Glutamatergic neuron (in vitro differentiated cells): ENCODE results near the gene LCN10. TPM values are rescaled to one million over a fixed set of nuclear protein-coding genes. Genes with fewer than 3 reads are reported as not detected.

ENCODE experiments used
- DNase-seq: peaks from one replicate; pipeline ENCODE4 v3.0.0; 2022
- H3K27ac Mint-ChIP-seq: one replicate; pipeline ENCODE4 v1.8.0; 2020; ENCODE audit warnings: mild to moderate bottlenecking, mixed read lengths, inconsistent platforms; ENCODE audit not compliant: unreplicated experiment
- H3K27me3 Mint-ChIP-seq: one replicate; pipeline ENCODE4 v1.8.0; 2020; ENCODE audit warnings: mild to moderate bottlenecking, moderate library complexity, mixed read lengths, inconsistent platforms; ENCODE audit not compliant: unreplicated experiment
- H3K36me3 Mint-ChIP-seq: one replicate; pipeline ENCODE4 v1.8.0; 2020; ENCODE audit warnings: mild to moderate bottlenecking, mixed read lengths, inconsistent platforms; ENCODE audit not compliant: unreplicated experiment
- H3K4me1 Mint-ChIP-seq: one replicate; pipeline ENCODE4 v1.8.0; 2020; ENCODE audit warnings: mild to moderate bottlenecking, low read depth, mixed read lengths, inconsistent platforms; ENCODE audit not compliant: unreplicated experiment
- H3K4me3 Mint-ChIP-seq: one replicate; pipeline ENCODE4 v1.8.0; 2020; ENCODE audit warnings: mild to moderate bottlenecking, mixed read lengths, inconsistent platforms; ENCODE audit not compliant: unreplicated experiment
- H3K9me3 Mint-ChIP-seq: one replicate; pipeline ENCODE4 v1.8.0; 2020; ENCODE audit warnings: mild to moderate bottlenecking, moderate library complexity, mixed read lengths, inconsistent platforms; ENCODE audit not compliant: unreplicated experiment
- CTCF ChIP-seq: fragments of 200-600 bp; sonication (generic); IDR thresholded peaks from one replicate; pipeline ENCODE4 v1.5.0; 2021; ENCODE audit not compliant: partially characterized antibody, unreplicated experiment
- total RNA-seq: library from RNA; stranded (reverse); fragmentation: NEBNext Ultra II Directional; extraction: Animal tissue kit (Norgen Biotek cat#: 25700); gene quantifications from one replicate; pipeline ENCODE4 v1.2.1, GENCODE V29; 2021; ENCODE audit not compliant: unreplicated experiment

Gene LCN10
- total RNA-seq, 1 donor from 2014 or later: not detected

DNA sequence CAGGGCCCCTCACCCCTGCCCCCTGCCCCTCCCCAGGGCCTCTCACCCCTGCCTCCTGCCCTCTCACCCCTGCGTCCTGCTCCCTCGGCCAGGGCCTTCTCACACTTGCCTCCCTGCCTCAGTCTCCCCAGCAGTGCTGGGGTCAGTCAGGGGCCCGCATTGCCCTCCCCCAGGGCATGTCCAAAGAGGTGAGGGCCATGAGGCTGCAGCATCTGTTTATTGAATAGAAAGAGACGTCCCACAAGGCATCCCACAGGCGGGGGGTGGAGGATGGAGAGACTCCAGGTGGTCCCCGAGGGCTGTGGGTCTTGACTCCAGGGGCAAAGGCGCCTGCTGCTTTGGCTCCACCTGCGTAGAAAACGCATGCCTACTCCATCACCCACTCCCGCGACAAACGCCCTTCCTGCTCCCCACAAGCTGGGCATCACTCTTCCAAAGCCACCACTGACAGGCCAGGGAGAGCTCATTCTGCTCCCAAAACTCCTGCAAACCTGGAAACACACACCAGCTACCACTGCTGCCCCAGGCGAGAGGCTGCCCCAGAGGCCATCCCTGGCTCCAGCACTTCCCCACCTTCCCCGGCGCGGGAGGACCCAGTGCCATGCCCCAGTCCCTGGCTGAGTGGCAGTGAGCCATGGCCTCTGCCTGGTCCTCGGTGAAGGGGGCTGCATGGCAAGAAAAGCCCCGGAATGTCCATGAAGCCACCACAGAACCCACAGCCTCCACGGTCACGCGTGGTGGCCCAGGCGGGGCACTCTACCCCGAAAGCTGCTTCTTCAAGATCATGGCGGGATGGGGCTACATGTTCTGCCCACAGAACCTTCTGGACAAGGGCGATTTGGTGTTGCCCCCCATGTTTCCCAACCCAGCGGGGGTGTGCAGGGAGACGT, 16.9 kb upstream of the LCN10 start:
- no peak overlapping the region for H3K27ac Mint-ChIP-seq
- H3K27me3 Mint-ChIP-seq: peaks cover 7% of the 10 kb centered on the region
- H3K4me3 Mint-ChIP-seq: no peak overlapping the region
- DNase-seq: no peak
- no peaks in the 10 kb centered on the region for H3K36me3 Mint-ChIP-seq
- H3K9me3 Mint-ChIP-seq: peaks cover 14% of the 10 kb centered on the region
- TF ChIP-seq CTCF: no peak
- H3K4me1 Mint-ChIP-seq: peaks cover 10% of the 10 kb centered on the region

DNA sequence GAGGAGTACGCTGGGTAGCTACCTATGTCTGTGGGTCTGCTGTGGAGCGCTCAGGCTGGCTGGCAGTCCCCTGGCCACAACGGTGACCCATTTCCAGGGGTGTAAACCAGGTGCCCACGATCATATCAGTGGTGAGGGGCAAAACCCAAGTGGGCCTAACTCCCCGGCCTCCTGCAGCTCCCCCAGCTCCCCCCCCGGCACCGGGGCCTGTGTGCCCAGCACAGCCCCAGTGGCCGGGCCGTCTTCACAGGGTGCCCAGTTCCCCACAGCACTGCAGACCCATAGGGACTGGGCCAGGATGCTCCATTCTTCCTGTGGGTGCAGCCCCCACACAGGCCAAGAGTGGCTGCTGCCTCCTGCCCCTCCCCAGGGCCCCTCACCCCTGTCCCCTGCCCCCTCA, 16.3 kb upstream of the LCN10 start:
- H3K4me3 Mint-ChIP-seq: no peak overlapping the region
- no peak overlapping the region for H3K27ac Mint-ChIP-seq
- no peaks in the 10 kb centered on the region for H3K36me3 Mint-ChIP-seq
- TF ChIP-seq CTCF: no peak
- peaks cover 10% of the 10 kb centered on the region for H3K4me1 Mint-ChIP-seq
- no peak for DNase-seq
- peaks cover 14% of the 10 kb centered on the region for H3K9me3 Mint-ChIP-seq
- peaks cover 7% of the 10 kb centered on the region for H3K27me3 Mint-ChIP-seq

GRCh38 chr9:136757751-136758140, 15.0 kb upstream of the LCN10 start:
- TF ChIP-seq CTCF: no peak

DNA sequence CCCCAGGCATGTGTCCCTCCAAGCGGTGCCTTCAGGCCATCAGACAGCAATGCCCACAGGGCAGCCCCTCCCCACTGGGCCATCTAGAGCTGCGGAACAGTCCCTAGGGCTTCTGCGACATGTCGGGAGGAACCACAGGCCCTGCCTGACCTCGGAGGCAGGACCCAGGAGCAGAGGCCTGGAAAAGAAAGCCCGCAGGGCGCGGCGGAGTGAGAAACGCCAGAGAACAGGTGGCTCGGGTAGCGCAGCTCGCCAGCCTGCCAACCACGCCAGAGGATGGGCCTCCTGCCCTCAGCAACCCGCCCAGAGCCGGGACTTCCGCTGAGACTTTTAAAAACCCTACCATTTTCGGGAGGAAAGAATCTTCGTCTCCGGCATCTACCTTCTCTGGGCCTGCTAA, 14.6 kb upstream of the LCN10 start:
- no peak overlapping the region for H3K27ac Mint-ChIP-seq
- H3K4me3 Mint-ChIP-seq: no peak overlapping the region
- peaks cover 10% of the 10 kb centered on the region for H3K4me1 Mint-ChIP-seq
- no peak for TF ChIP-seq CTCF
- H3K27me3 Mint-ChIP-seq: peaks cover 7% of the 10 kb centered on the region
- peaks cover 15% of the 10 kb centered on the region for H3K9me3 Mint-ChIP-seq
- DNase-seq: no peak
- peaks cover 5% of the 10 kb centered on the region for H3K36me3 Mint-ChIP-seq

More at GRCh38 chr9:136757751-136758140, 15.0 kb upstream of the LCN10 start:
- Mint-ChIP-seq H3K27me3 (peaks cover 7% of the 10 kb centered on the region), H3K4me1 (peaks cover 10% of the 10 kb centered on the region), H3K27ac (no peak overlapping the region), H3K4me3 (no peak overlapping the region), H3K9me3 (peaks cover 14% of the 10 kb centered on the region), H3K36me3 (peaks cover 1% of the 10 kb centered on the region)
- DNase-seq: peak; percentile 14

DNA sequence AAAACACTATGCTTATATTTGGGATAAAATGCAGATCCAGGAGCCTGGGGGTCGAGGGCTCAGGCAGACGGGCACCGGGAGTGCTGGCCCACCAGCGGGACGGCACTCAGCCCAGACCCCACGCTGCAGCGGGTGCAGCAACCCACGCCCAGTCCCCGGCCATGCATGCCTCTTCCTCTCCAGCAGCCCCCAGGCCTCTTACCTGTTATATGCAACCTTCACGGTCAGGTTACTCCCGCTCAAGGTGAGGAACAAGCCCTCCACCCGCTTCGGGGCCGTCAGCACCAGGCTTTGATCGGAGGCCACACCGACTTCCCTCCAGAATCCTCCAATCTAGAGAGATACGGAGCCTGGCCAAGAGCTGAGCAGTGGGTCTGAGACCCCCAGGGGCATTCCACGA, 14.1 kb upstream of the LCN10 start:
- Mint-ChIP-seq H3K9me3 (peaks cover 15% of the 10 kb centered on the region), H3K27ac (no peak overlapping the region), H3K36me3 (peaks cover 7% of the 10 kb centered on the region), H3K27me3 (peaks cover 7% of the 10 kb centered on the region), H3K4me1 (peaks cover 10% of the 10 kb centered on the region), H3K4me3 (no peak overlapping the region)
- DNase-seq: no peak
- no peak for TF ChIP-seq CTCF
